Fibroblast of mammary gland (primary cell): ENCODE data around the gene TREML4.

ENCODE experiments used
- DNase-seq: peaks from one replicate; pipeline ENCODE4 v3.0.0-alpha.2; 2010; ENCODE audit warnings: low read depth
- H3K4me3 ChIP-seq: 2 replicates; pipeline ENCODE4 v1.5.1; 2011; ENCODE audit warnings: low read depth, mild to moderate bottlenecking, low read length, moderate library complexity; ENCODE audit not compliant: control insufficient read depth
- CTCF ChIP-seq: conservative IDR thresholded peaks from 2 replicates; pipeline ENCODE4 v1.5.1; 2011; ENCODE audit warnings: low read depth, low read length, inconsistent platforms; ENCODE audit not compliant: control insufficient read depth, insufficient read depth

TREML4 gene

GRCh38 chr6:41222045-41222444 lies 6.1 kb upstream of the TREML4 start:
- DNase-seq = no peak
- H3K4me3 ChIP-seq = no peak overlapping the region
- TF ChIP-seq CTCF = no peak

- DNase-seq = no peak
- no peak for TF ChIP-seq CTCF
- no peak overlapping the region for H3K4me3 ChIP-seq
These were observed 5.6 kb upstream of the TREML4 start for GRCh38 chr6:41222513-41222912.

GRCh38 chr6:41224800-41225199 lies 3.3 kb upstream of the TREML4 start:
- DNase-seq = no peak
- no peak for TF ChIP-seq CTCF
- H3K4me3 ChIP-seq = no peak overlapping the region

- TF ChIP-seq CTCF = no peak
These were observed 1.4 kb upstream of the TREML4 start for GRCh38 chr6:41226752-41227151.

GRCh38 chr6:41228616-41229015 lies 467 bp downstream of the TREML4 start:
- no peak overlapping the region for H3K4me3 ChIP-seq
- TF ChIP-seq CTCF = no peak
- peak; percentile 4 for DNase-seq

More at GRCh38 chr6:41226752-41227151, 1.4 kb upstream of the TREML4 start:
- no peak for DNase-seq
- no peak overlapping the region for H3K4me3 ChIP-seq

- no peak overlapping the region for H3K4me3 ChIP-seq
- no peak for TF ChIP-seq CTCF
- DNase-seq = no peak
These were observed 1.6 kb downstream of the TREML4 start for GRCh38 chr6:41229721-41230120.

- no peak for TF ChIP-seq CTCF
- no peak for DNase-seq
- H3K4me3 ChIP-seq = no peak overlapping the region
These were observed 3.1 kb downstream of the TREML4 start for GRCh38 chr6:41231246-41231645.
